Activated CD8-positive, alpha-beta memory T cell treated with anti-CD3 and anti-CD28 coated beads for 36 hours (primary cell): Measurements from ENCODE around the gene PAQR4. TPM values are rescaled to one million over a fixed set of nuclear protein-coding genes. Genes with fewer than 3 reads are reported as not detected.
"Not testable (repeated sequence)": the region's sequence is repeated elsewhere in the genome, so short reads cannot be mapped to it uniquely, and the experiment has no call there.

Source experiments
- CTCF ChIA-PET: fragments of 350-600 bp; sonication (Branson Sonifier 250); formaldehyde crosslinking; loops from one replicate; lab custom pipeline; 2021; ENCODE audit warnings: antibody characterized with exemption; lab: Charles Lee
- POLR2A ChIA-PET: fragments of 350-600 bp; sonication (Branson Sonifier 250); formaldehyde crosslinking; loops from one replicate; lab custom pipeline; 2021; ENCODE audit warnings: antibody characterized with exemption; lab: Charles Lee
- total RNA-seq, 2 experiments: library from RNA; stranded (reverse); gene quantifications; one replicate each; pipeline ENCODE4 v1.2.3, GENCODE V29; 2021

PAQR4 gene
- 10 to 100 TPM; 41.1 to 43.0 TPM for total RNA-seq

DNA sequence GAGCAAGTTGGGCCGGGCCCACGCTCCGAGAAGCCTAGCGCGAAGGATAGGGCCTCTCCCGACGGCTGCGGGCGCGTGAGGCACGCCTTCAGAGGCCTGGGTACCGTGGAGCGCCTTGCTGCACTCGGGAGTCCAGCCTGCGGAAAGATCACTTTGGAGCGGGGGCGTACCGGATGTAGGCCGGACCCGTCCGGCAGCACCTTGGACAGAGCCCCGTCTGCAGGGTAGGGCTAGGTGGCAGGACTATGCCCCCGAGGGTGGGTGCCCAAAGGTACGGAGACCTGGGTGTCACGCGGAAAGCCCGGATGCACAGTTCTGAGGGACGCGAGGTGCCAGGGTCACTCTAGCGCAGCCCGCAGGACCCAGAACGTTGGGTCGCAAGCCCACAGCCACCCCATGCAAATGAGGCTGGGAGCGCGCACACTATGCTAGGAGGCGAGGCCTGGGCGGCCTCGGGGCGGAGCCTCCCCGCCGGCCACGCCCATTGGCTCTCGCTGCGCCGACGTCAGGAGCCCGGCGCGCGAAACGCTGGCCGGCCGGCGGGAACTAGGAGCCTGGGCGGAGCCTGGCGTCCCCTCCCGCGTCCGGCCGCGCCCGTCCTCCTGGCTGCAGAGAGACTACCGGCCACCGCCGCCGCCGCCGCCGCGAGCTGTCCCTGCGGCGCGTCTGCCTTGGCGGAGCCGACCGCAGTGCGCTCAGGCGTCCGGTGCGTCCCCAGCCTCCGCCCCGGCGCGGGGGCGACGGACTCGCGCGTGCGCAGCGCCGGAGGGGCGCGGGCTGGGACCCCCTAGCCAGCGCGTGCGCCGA is at the start of gene PAQR4:
Gene PAQR4 (plus strand): TSS at position 611 of the 807 bp plus-strand sequence. CDS start 327 bp downstream, outside the sequence.
- ChIA-PET POLR2A (interaction anchor here (1.0 to 1.3 kb wide), 2 partner anchors 11 to 14 kb away, joined by 3 to 15 read pairs; partner anchors contain the start of gene PKMYT1), CTCF (interaction anchor here (1.3 to 1.6 kb wide), 7 partner anchors 10 to 101 kb away, joined by 4 to 11 read pairs (median 4); partner anchors contain the start of genes PKMYT1 and TNFRSF12A)

DNA sequence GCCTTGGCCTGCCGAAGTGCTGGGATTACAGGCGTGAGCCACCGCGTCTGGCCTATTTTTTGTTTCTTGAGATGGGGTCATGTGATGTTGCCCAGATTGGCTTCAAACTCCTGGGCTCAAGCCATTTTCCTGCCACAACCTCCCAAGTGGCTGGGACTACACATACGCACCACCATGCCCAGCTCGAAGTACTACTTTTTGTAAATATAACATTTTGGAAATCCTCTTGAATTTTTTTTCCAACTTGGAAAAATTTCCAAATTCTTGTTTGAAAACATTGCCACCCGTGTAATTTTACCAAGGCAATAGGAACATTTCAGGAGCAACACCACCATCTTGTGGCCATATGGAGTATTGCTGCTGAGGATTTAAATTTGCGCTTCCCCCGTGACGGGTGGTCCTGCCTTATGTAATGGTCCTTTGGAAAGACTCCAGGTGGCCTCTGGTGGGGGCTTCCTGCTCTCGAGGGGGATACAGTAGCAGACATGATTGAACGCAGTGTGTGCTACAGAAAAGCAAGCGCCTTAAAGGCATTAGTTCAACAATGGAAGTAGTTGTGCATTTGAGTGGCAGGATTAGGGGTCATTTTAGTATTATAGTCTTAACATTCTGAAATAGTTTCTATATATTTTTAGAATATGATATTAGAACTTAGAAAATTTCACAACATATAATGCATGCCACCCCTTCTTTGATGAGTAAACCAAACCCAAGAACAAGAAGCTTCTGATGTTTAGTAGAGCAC is 49.5 kb upstream of the PAQR4 start:
- ChIA-PET POLR2A (interaction anchor here (0.6 to 1.0 kb wide), 2 partner anchors 8 to 1381 kb away, joined by 3 read pairs; partner anchors contain the start of gene FLYWCH1), CTCF (interaction anchor here (0.7 to 3.0 kb wide), 10 partner anchors 8 to 142 kb away, joined by 3 to 22 read pairs (median 4); partner anchors contain the start of gene FLYWCH1)

DNA sequence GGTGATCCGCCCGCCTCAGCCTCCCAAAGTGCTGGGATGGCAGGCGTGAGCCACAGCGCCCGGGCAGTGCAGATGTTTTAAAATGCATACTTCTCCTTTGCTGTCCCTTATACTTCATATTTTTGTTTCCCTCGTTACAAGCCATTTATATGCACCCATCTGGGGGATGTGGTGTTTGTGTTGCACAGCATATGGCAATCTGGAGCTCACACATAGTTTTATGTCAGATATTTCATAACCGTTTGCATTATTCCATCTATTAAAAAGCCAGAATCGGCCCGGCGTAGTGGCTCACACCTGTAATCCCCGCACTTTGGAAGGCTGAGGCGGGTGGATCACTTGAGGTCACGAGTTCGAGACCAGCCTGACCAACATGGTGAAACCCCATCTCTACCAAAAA is 45.7 kb upstream of the PAQR4 start:
- ChIA-PET CTCF (interaction anchor here (1.3 to 1.4 kb wide), 2 partner anchors 38 to 55 kb away, joined by 3 to 5 read pairs; no protein-coding TSS in a partner anchor), POLR2A (no interaction called here)

DNA sequence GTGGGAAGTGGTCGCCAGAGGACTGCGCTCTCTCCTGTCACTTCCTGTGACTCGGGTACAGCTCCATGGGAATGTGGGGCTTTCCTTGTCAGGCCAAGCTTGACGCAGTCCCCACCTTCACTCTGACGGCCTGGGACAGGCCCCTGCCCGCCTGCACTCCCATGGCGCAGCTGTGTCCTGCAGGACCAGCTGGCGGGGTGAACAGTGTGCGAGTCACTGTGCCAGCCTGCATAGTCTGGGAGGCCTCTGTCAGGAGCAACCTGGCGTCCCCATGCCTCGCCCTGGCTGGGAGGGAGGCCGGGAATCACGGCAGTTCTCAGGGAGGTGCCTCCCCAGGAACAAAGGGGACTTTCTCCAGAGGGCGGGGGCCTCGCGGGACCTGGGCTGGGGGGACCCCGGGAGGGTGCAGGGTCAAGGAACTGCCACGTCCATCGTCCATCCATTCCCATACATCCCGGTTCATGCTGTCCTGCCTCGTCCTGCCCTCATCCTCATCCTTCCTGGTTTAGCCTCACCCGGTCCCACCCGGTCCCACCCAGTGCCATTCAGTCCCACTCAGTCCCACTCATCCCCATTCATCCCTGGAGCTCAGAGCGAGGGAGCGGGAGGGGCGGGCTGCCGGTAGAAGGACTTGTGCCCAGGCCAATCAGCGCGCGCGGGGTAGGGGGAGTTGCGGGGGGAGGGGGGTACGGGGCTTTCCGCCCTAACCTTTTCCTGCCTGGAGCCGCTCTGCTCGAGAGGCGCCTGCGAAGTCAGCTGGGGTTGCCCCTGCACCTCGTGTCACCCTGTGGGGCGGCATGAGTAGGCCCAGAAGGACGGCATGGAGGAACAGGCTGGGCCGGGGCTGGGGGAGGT is 44.0 kb upstream of the PAQR4 start:
- ChIA-PET CTCF (interaction anchor here (0.6 to 1.4 kb wide), 2 partner anchors 48 to 56 kb away, joined by 3 read pairs; no protein-coding TSS in a partner anchor), POLR2A (no interaction called here)

DNA sequence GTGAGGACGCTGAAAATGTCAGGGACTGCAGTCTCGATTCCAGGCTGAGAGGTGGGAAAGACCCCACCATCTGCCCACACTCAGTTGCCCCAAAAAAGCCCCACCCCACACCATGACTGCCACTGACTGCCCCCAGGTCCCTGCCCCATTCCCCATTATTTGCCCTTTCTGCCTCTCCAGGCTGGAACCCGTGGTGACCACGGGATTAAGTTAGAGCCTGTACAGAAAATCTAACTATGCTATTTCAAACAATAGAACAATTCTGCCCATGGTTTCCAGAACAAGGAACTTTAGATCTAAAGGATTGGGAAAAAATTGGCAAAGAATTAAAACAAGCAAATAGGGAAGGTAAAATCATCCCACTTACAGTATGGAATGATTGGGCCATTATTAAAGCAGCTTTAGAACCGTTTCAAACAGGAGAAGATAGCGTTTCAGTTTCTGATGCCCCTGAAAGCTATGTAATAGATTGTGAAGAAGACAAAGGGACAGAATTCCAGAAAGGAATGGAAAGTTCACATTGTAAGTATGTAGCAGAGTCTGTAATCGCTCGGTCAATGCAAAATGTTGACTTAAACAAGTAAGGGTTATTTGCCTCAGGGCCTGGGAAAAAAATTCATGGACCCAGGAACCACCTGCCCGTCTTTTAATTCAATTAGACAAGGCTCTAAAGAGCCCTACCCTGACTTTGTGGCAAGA is 43.0 kb upstream of the PAQR4 start:
- POLR2A ChIA-PET = interaction anchor here (0.8 kb wide), 1 partner anchor 15 kb away, joined by 3 read pairs; no protein-coding TSS in a partner anchor
- CTCF ChIA-PET = interaction anchor here (0.6 to 1.7 kb wide), 17 partner anchors 10 to 437 kb away, joined by 3 to 19 read pairs (median 6); partner anchors contain the start of genes FLYWCH1 and FLYWCH2

DNA sequence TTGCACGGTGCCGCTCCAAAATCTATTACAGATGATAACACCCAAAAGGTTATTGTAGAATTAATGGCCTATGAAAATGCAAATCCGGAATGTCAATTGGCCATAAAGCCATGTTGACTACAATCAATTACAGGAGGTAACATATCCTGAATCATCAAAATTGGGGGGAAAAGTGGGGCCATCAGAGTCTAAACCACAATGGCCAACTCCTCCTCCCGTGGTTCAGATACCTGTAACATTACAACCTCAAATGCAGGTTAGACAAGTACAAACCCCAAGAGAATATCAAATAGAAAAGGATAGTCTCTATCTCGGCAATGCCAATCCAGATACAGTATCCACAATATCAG is 42.5 kb upstream of the PAQR4 start:
- ChIA-PET POLR2A (interaction anchor here (0.8 to 1.0 kb wide), 2 partner anchors 15 to 52 kb away, joined by 3 to 5 read pairs; no protein-coding TSS in a partner anchor), CTCF (interaction anchor here (0.6 to 1.7 kb wide), 19 partner anchors 10 to 337 kb away, joined by 3 to 19 read pairs (median 4); partner anchors contain the start of genes FLYWCH1 and FLYWCH2)

DNA sequence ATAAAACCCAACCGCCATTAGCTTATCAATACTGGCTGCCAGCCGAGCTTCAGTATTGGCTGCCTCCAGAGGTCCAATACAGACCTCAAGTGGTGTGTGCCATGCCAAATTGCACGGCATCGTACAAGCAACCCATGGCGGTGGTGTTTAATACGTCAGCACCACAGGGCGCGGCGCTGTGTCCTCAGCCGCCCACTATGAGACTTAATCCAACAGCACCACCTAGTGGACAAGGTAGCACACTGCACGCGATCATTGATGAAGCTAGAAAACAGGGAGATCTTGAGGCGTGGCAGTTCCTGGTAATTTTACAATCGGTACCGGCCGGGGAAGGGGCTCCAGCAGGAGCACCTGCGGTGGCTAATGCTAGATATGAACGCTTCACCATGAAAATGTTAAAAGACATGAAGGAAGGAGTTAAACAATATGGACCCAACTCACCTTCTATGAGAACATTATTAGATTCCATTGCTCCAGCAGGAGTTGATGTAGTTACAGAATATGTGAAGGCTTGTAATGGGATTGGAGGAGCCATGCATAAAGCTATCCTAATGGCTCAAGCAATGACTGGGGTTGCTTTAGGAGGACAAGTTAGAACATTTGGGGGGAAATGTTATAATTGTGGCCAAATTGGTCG is 42.0 kb upstream of the PAQR4 start:
- CTCF ChIA-PET = interaction anchor here (0.5 to 1.7 kb wide), 28 partner anchors 9 to 338 kb away, joined by 3 to 19 read pairs (median 4); partner anchors contain the start of genes FLYWCH1, FLYWCH2, KREMEN2 and PAQR4
- POLR2A ChIA-PET = interaction anchor here (0.8 to 1.0 kb wide), 2 partner anchors 16 to 52 kb away, joined by 3 to 5 read pairs; no protein-coding TSS in a partner anchor

DNA sequence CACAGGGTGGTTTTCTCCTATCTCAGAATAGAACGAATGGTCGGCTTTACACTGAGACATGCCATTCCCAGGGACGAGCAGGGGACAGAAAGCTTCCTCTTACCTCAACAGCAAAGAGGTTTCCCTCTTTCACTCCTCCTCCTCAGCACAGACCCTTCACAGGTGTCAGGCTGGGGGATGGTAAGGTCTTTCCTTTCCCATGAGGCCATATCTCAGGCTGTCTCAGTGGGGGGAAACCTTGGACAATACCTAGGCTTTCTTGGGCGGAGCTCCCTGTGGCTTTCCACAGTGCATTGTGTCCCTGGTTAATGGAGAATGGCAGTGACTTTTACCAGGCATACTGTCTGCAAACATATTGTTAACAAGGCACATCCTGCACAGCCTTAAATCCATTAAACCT is 41.0 kb upstream of the PAQR4 start:
- CTCF ChIA-PET = interaction anchor here (1.9 kb wide), 1 partner anchor 60 kb away, joined by 5 read pairs; no protein-coding TSS in a partner anchor
- POLR2A ChIA-PET = not testable (repeated sequence)

DNA sequence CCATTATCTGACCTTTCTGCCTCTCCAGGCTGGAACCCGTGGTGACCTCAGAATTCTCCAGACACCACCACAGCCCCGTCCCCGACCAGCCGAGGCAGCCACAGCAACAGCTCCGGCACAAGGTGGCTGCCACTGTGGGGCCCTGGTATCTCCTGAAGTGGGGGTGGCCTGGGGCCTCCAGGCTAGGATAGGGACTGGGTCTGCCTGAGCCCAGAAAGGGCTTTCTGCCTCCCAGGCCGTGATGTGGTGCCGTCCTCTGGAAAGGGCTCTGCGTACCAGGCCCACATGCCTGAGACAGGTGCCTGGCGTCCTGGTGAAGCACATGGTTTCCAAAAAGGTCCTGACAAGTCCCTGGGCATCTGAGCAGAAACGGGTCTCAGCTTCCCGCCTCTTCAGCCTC is 40.4 kb upstream of the PAQR4 start:
- ChIA-PET POLR2A (no interaction called here), CTCF (interaction anchor here (1.9 kb wide), 1 partner anchor 60 kb away, joined by 5 read pairs; no protein-coding TSS in a partner anchor)

DNA sequence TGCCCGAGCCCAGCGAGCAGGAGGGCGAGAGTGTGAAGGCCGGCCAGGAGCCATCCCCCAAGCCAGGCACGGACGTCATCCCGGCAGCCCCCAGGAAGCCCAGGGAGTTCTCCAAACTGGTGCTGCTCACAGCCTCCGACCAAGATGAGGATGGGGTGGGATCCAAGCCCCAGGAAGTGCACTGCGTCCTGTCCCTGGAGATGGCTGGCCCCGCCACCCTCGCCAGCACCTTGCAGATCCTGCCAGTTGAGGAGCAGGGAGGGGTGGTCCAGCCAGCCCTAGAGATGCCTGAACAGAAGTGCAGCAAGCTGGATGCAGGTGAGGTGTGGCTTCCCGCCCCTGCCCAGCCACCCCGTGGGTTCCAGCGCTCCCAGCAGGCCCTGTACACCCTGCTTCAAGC is 39.5 kb upstream of the PAQR4 start:
- ChIA-PET POLR2A (no interaction called here), CTCF (interaction anchor here (1.9 kb wide), 1 partner anchor 61 kb away, joined by 5 read pairs; no protein-coding TSS in a partner anchor)

DNA sequence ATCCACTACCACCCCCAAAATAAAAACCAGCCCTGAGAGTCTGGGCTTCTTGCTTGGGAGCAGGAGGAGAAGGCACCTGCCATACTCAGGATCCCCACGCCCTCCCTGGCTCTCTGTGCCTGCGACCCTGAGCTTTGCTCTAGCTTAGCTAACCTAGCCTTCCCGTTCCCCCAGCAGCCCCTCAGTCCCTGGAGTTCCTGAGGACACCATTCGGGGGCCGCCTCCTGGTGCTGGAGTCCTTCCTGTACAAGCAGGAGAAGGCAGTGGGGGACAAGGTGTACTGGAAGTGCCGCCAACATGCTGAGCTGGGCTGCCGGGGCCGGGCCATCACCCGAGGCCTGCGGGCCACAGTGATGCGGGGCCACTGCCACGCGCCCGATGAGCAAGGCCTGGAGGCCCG is 38.9 kb upstream of the PAQR4 start:
- POLR2A ChIA-PET = no interaction called here
- CTCF ChIA-PET = interaction anchor here (1.9 kb wide), 1 partner anchor 62 kb away, joined by 5 read pairs; no protein-coding TSS in a partner anchor

DNA sequence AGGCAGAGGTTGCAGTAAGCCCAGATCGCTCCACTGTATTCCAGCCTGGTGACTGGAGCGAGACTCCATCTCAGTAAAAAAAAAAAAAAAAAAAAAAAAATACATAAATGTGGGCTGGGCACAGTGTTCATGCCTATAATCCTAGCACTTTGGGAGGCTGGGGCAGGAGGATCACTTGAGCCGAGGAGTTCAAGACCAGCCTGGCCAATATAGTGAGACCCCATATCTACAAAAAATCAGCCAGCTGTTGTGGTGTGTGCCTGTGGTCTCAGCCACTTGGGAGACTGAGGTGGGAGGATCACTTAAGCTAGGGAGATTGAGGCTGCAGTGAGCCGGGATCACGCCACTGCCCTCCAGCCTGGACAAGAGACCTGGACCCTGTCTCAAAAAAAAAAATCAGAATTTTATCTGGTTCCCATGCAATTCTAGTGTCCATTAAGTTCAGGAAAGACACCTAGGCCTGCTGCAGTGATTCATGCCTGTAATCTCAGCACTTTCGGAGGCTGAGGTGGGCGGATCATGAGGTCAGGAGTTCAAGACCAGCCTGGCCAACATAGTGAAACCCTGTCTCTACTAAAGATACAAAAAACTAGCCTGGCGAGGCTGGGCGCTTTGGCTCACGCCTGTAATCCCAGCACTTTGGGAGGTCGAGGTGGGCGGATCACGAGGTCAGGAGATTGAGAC is 37.8 kb upstream of the PAQR4 start:
- CTCF ChIA-PET = interaction anchor here (0.7 to 0.9 kb wide), 7 partner anchors 30 to 250 kb away, joined by 3 to 4 read pairs (median 3); no protein-coding TSS in a partner anchor
- POLR2A ChIA-PET = not testable (repeated sequence)

DNA sequence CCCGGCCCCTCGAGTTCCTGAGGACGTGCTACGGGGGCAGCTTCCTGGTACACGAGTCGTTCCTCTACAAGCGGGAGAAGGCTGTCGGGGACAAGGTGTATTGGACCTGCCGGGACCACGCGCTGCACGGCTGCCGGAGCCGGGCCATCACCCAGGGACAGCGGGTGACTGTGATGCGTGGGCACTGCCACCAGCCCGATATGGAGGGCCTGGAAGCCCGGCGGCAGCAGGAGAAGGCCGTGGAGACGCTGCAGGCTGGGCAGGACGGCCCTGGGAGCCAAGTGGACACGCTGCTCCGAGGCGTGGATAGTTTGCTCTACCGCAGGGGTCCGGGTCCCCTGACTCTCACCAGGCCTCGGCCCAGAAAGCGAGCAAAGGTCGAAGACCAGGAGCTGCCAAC is 36.0 kb upstream of the PAQR4 start:
- CTCF ChIA-PET = no interaction called here
- POLR2A ChIA-PET = no interaction called here

DNA sequence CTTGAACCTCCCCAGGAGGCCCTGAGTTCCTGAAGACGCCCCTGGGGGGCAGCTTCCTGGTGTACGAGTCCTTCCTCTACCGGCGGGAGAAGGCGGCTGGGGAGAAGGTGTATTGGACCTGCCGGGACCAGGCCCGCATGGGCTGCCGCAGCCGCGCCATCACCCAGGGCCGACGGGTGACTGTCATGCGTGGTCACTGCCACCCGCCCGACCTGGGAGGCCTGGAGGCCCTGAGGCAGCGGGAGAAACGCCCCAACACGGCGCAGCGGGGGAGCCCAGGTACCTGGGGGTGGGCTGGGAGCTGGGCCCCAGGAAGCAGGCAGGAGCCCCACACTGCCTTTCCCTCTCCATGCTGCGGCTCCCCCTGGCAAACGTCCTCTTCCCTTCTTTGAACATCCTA is 35.4 kb upstream of the PAQR4 start:
- ChIA-PET CTCF (no interaction called here), POLR2A (no interaction called here)

DNA sequence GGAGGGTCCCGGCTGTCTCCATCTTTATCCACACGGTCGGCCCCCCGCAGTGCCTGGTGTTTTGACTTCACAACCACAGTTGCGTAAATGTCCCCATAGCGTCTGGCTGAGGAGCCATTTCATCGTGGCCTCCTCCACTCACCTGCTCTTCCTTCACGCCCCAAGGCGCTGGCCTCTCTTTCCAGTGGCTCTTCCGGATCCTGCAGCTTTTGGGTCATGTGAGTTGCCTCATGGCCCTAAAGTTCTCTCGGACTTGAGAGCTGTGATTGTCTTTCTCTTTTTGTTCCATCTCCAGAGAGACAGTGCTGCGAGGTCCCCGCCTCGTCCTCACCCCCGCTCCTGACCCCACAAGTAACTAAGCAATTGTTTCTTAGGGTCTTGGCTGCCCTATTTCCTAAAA is 34.7 kb upstream of the PAQR4 start:
- ChIA-PET POLR2A (no interaction called here), CTCF (interaction anchor here (1.1 kb wide), 1 partner anchor 190 kb away, joined by 3 read pairs; no protein-coding TSS in a partner anchor)

DNA sequence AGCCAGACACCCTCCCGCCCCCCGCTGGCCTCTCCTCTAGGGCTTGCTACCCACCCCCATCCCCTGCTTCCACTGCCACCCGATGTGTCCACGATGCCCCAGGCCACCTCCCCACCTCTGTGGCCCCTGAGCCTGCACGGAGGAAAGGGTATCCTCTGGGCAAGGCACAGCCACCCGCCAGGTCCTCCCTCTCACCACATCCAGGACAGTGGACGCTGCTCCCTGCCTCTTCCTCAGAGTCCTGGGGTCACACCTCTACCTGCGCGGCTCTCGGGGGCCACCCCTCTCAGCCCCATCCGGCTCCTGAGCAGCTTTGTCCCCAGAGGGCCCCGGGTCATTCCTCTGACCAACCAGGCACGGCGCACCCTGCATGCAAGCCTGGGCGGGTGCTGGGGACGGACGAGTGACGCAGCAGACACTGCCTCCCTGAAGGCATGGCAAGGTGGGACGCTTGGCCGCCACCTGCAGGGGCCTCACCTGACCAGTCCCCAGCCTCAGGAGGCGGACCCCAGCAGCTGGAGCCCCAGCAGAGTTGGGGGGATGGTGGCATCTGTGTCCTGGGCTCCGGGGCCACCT is 32.6 kb upstream of the PAQR4 start:
- POLR2A ChIA-PET = no interaction called here

More for the DNA sequence above, 32.6 kb upstream of the PAQR4 start:
- CTCF ChIA-PET = no interaction called here
